ENCODE results near the gene DUSP1. TPM values are rescaled to one million over a fixed set of nuclear protein-coding genes. Genes with fewer than 3 reads are reported as not detected.

Gene DUSP1, protein sequence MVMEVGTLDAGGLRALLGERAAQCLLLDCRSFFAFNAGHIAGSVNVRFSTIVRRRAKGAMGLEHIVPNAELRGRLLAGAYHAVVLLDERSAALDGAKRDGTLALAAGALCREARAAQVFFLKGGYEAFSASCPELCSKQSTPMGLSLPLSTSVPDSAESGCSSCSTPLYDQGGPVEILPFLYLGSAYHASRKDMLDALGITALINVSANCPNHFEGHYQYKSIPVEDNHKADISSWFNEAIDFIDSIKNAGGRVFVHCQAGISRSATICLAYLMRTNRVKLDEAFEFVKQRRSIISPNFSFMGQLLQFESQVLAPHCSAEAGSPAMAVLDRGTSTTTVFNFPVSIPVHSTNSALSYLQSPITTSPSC
- total RNA-seq (36.1 and 46.5 TPM in 2 replicates), polyA plus RNA-seq (157 and 196 TPM in 2 replicates), polyA minus RNA-seq (107 and 126 TPM in 2 replicates), Bru-seq, nascent RNA (percentile 98 among the genes with signal in this experiment), BruChase-seq, experiment 1, labeled RNA remaining after a 6-hour chase (percentile 65 among the genes with signal in this experiment), BruChase-seq, experiment 2, labeled RNA remaining after a 2-hour chase (percentile 70 among the genes with signal in this experiment)
- 146 and 177 TPM in 2 replicates for polyA plus RNA-seq (2011; cell fraction: cytosol; rRNA removed)
- 244 and 322 TPM in 2 replicates for polyA plus RNA-seq (2011; cell fraction: nucleus; rRNA removed)
- polyA plus RNA-seq (2012) = 129 and 131 TPM in 2 replicates
- 130 TPM for polyA minus RNA-seq (2011; cell fraction: cytosol; rRNA and poly(A)+ RNA removed)
- 151 and 252 TPM in 2 replicates for polyA minus RNA-seq (2011; cell fraction: nucleus; rRNA and poly(A)+ RNA removed)
- long read RNA-seq, transcript DUSP1-201 (4 exons, 2,019 nt) = major isoform, 110 of 146 reads
- long read RNA-seq, partial matches to known transcripts = 4 of 146 reads
- long read RNA-seq, other reads (novel, unspliced or antisense) = 32 of 146 reads

DNA sequence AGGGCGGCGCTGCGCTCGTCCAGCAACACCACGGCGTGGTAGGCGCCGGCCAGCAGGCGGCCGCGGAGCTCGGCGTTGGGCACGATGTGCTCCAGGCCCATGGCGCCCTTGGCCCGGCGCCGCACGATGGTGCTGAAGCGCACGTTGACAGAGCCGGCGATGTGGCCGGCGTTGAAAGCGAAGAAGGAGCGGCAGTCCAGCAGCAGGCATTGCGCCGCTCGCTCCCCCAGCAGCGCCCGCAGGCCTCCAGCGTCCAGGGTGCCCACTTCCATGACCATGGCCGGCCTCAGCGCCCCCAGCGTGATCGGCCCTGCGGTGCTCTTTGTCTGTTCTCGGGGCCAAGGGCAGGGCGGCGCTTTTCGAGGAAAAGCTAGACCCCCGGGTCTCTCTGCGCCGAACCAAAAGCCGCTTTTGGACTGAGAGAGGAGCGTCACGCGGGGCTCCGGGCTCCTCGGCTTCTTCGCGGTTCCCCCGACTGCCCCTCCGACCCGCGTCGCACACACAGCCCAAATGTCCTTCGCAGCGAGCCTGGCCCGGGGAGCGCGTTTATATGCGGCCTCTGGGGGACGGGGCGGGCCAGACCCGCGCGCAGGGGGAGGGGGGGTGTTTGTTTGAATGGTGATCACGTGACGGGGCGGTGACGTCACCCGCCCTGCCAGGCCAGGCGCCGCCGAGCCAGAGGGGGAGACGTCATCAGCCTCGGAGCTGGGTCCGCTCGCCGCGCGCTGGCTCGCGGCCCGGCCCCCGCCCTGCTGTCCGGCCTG, at the start of gene DUSP1:
Gene DUSP1, minus strand, starts transcription at position 521 of the 764 bp plus-strand sequence. Its CDS starts 243 bp downstream, at position 278.
- H3K9me3 ChIP-seq (replicated peaks; ENCODE audit: control insufficient read depth, insufficient read depth, low read length) = no peaks in the 10 kb centered on the region
- dilution Hi-C loops (cut with MboI; ENCODE audit: extremely low pct_ligation_motif_present, low sequenced_read_pairs) = no loop called here
- TF ChIP-seq JUN (IDR thresholded peaks at IDR 0.05; ENCODE audit: borderline replicate concordance, insufficient read depth, insufficient read length, low read depth) = peak; percentile 73
- TF ChIP-seq CTCF (IDR thresholded peaks at IDR 0.05; ENCODE audit: extremely low read depth in 1 of 2, insufficient read depth in 1 of 2, low read depth in 1 of 2, low read length in 2 of 2) = peak; percentile 54 to 61
- TF ChIP-seq POLR2AphosphoS5 (IDR thresholded peaks at IDR 0.05; ENCODE audit: insufficient read depth, low read depth, low read length) = peak; percentile 99
- no peak for TF ChIP-seq FOS (IDR thresholded peaks at IDR 0.05; ENCODE audit: borderline replicate concordance, insufficient read depth, low read length)
- TF ChIP-seq GATA2 (IDR thresholded peaks at IDR 0.05; ENCODE audit: insufficient read depth, insufficient read length, low read depth, low read length) = no peak
- TF ChIP-seq MYC (IDR thresholded peaks at IDR 0.05; ENCODE audit: low read depth, low read length) = peak; percentile 4
- TF ChIP-seq MAX (IDR thresholded peaks at IDR 0.05; ENCODE audit: insufficient read depth, insufficient read length) = peak; percentile 78
- peak; percentile 99 for TF ChIP-seq POLR2A (IDR thresholded peaks at IDR 0.05; ENCODE audit: low read depth, low read length)
- H3K4me3 ChIP-seq (replicated peaks in 1 of 3; ENCODE audit: insufficient read depth in 1 of 3, low read depth in 1 of 3, low read length in 3 of 3) = peak within 1 kb of the TSS; percentile 60 to 96 (median 88)
- peaks cover 5 to 11% of the 10 kb centered on the region in 2 experiments for H3K36me3 ChIP-seq (ENCODE audit: control insufficient read depth in 2 of 2, extremely low read depth in 1 of 2, insufficient read depth in 2 of 2, low read length in 2 of 2)
- peaks cover 47% of the 10 kb centered on the region for H3K4me1 ChIP-seq (ENCODE audit: control insufficient read depth, extremely low read depth, insufficient read depth, low read length)
- H3K27me3 ChIP-seq (ENCODE audit: control insufficient read depth in 2 of 2, insufficient read depth in 2 of 2, low read length in 2 of 2) = no peaks in the 10 kb centered on the region
- H3K27ac ChIP-seq (ENCODE audit: insufficient read depth, low read depth, low read length) = peak within 1 kb of the TSS; percentile 99
- no peaks in the 10 kb centered on the region for H3K9me1 ChIP-seq (replicated peaks; ENCODE audit: control insufficient read depth, extremely low read depth, insufficient read depth, low read length)
- intact Hi-C loops (cut with micrococcal nuclease) = loop anchor here (1.0 to 10.0 kb wide), 7 partner anchors 23 to 994 kb away; no protein-coding TSS in a partner anchor
- BruUV-seq (replicated peaks) = no TSS peak
- no peaks in the 10 kb centered on the region for H4K20me1 ChIP-seq (replicated peaks; ENCODE audit: control insufficient read depth, extremely low read depth, insufficient read depth, low read length)
- peak within 1 kb of the TSS; percentile 97 for H3K9ac ChIP-seq (replicated peaks; ENCODE audit: extremely low read depth, insufficient read depth, low read length)
- peaks cover 36% of the 10 kb centered on the region for H3K79me2 ChIP-seq (ENCODE audit: control insufficient read depth, insufficient read depth, low read length)
- peak within 1 kb of the TSS; percentile 88 for H3K4me2 ChIP-seq (ENCODE audit: insufficient read depth, low read length)
- FAIRE-seq = peak; percentile 92
- ChIA-PET CTCF (interaction anchor here (0.8 to 8.8 kb wide), 25 partner anchors 11 to 169 kb away, joined by 3 to 87 read pairs (median 5); no protein-coding TSS in a partner anchor), POLR2A (interaction anchor here (0.5 to 4.2 kb wide), 38 partner anchors 12 to 183 kb away, joined by 3 to 60 read pairs (median 5); no protein-coding TSS in a partner anchor)
- H2AFZ ChIP-seq (ENCODE audit: low read depth, low read length) = no peak within 1 kb of the TSS
- peak; percentile 98 for DNase-seq (ENCODE audit: low read depth, low spot score)
